OCI-LY7 (cell line): ENCODE results near the gene ITGB3.

Experiments
- EZH2phosphoT487 ChIP-seq: fragments of 200-600 bp; sonication (generic); IDR thresholded peaks from 2 replicates; pipeline ENCODE4 v1.6.1; 2018; ENCODE audit warnings: low read depth, borderline replicate concordance, mild to moderate bottlenecking, mixed run types, antibody characterized with exemption, low read length, moderate library complexity, mixed read lengths
- TF ChIP-seq, protein P1 (sequence below): fragments of 200-600 bp; sonication (generic); conservative IDR thresholded peaks from 2 replicates; pipeline ENCODE4 v1.5.1; 2014; ENCODE audit warnings: mild to moderate bottlenecking, antibody characterized with exemption, low read length, moderate library complexity, mixed read lengths

DNA sequence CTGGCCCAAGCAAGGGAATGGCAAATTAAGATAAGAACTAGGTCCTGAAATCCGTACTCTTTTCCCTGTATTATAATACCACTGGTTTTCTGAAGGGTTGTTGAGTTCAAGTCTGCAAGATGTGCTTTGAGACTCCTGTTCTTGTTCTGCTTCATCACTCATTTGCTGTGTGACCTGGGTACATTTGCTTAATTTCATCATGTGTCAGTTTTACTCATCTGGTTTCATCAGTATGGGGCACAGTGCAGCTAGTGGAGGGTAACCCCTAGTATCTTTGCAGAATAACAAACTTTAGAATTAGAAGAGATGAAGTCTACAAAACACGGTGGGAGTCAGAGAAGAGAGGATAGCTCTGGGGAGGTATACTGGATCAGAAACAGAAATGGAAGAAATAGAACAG, 48.2 kb downstream of the ITGB3 start:
- TF ChIP-seq, protein P1, sequence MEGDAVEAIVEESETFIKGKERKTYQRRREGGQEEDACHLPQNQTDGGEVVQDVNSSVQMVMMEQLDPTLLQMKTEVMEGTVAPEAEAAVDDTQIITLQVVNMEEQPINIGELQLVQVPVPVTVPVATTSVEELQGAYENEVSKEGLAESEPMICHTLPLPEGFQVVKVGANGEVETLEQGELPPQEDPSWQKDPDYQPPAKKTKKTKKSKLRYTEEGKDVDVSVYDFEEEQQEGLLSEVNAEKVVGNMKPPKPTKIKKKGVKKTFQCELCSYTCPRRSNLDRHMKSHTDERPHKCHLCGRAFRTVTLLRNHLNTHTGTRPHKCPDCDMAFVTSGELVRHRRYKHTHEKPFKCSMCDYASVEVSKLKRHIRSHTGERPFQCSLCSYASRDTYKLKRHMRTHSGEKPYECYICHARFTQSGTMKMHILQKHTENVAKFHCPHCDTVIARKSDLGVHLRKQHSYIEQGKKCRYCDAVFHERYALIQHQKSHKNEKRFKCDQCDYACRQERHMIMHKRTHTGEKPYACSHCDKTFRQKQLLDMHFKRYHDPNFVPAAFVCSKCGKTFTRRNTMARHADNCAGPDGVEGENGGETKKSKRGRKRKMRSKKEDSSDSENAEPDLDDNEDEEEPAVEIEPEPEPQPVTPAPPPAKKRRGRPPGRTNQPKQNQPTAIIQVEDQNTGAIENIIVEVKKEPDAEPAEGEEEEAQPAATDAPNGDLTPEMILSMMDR, result no peak
- TF ChIP-seq EZH2phosphoT487, result no peak
